ENCODE results near the gene ACOX2.

ACOX2 gene

GRCh38 chr3:58536501-58537411 is at the start of gene ACOX2:
Gene ACOX2, minus strand, starts transcription at chr3:58537190. Its CDS starts 2,084 bp downstream, at chr3:58535106.
- no peak for DNase-seq (ENCODE audit: low read depth in 2 of 2, low spot score in 1 of 2)

DNA sequence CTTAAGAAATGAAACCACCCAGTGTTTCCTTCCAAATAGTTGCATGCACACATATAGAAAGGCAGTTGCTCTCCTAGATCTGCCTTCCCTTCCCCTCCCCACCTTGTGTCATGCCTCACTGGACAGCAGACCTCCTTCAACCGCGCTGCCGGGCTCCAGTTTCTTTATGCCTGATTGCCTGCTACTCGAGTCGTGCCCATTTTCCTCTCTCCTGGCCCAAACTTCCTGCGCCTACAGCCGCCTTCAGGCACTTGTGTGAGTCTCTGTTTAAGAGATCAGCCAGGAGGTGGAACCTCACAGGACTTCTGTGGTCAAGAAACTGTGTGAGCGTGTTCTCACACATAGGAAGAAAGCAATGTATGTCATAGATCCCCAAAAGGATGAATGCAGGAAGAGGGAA is 49.0 kb upstream of the ACOX2 start:
- no peak for DNase-seq (ENCODE audit: low read depth in 2 of 2, low spot score in 1 of 2)

DNA sequence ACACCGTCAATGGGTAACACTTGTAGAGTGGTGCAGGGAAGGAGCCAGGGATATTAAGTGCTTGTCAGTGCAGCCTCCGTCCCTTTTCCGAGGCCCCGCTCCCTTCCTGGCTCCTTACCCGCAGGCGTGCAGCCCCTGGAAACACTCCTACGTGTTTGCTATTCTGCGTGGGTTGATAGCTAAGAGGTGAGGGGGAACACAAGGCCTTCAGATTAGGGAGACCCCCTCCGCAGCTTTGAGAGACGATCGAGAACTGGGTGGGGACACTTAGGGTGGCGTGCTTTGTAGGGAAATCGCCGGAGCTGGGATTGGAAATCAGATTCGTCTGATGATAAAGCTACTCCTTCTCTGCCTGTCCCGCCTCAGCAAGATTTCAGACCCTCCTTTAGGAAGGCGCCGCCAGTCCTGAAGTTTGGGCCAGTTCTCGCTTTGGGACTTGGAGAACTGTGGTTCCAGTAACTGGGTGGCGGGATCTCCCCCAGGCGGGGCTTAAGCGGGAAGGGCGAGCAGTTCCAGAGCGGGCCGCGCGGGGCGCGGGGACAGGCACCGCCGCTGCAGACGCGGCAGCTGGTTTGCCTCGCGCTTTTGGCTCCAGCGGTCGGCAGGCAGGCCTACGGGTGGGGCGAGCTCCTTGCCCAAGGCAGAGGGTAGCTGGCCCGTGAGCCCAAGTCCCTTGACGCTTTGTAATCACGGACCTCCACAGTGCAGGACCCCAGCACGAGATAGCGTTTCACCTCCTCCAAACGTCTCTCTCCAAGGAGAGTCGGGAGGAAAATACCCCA is 48.2 kb upstream of the ACOX2 start:
- peak in 1 of 2 donors; percentile 6 for DNase-seq (ENCODE audit: low read depth in 2 of 2, low spot score in 1 of 2)

GRCh38 chr3:58584690-58585004 is 47.7 kb upstream of the ACOX2 start:
- DNase-seq (ENCODE audit: low read depth in 2 of 2, low spot score in 1 of 2): no peak

DNA sequence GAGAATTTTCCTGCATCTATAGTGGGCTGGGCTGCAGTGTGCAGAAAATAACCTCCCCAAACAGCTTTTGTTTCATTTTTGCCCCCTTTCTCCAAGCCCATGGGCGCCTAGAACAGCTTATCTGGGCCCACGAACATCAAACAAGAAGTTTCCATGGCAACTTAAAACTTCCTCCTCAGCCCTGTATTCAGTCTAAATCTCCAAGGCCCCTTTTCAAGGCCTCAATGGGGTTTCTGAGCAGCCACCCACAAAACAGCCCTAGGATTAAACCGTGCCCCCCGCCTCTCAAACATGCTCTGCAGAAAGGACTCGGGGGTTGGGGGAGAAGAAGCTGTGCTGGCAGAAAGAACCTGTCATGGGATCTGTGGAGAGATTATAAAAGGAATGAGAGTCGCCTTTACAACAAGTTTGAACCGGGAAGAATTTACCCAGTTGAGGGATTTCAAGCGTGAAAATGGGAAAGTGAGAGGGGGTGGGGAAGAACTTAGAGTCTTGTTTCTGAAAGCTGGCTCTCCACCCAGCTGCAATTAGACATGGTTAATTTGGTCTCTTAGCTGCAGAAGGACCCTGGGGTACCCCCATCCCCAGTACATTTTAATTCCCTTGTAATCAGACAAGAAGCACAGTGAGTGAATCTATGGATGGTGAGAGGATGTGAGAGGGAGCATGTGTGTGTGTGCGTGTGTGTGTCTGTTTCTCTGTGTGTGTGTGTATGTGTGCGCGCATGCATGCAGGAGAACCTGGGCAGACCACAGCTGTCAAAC is 44.5 kb upstream of the ACOX2 start:
- no peak for DNase-seq (ENCODE audit: low read depth in 2 of 2, low spot score in 1 of 2)

- no peak for DNase-seq (ENCODE audit: low read depth in 2 of 2, low spot score in 1 of 2)
Measured at GRCh38 chr3:58580826-58581327, 43.9 kb upstream of the ACOX2 start.

DNA sequence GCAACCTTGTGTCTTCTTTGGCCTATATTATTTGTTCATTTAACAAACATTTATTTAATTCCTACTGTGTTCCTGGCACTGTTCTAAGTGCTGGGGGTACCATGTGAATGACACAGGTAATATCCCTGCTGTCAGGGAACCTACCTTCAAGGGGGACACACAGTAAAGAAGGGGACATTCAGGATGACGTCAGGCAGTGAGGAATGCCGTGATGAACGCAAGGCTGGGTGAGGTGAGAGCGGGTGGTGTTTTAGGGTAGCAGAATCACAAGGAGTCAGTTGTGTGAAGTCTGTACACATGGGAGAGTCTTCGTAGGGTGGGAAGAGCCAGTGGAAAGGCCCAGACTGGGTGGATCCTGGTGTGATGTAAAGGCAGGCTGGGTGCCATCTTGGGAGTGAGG is 41.9 kb upstream of the ACOX2 start:
- no peak for DNase-seq (ENCODE audit: low read depth in 2 of 2, low spot score in 1 of 2)

DNA sequence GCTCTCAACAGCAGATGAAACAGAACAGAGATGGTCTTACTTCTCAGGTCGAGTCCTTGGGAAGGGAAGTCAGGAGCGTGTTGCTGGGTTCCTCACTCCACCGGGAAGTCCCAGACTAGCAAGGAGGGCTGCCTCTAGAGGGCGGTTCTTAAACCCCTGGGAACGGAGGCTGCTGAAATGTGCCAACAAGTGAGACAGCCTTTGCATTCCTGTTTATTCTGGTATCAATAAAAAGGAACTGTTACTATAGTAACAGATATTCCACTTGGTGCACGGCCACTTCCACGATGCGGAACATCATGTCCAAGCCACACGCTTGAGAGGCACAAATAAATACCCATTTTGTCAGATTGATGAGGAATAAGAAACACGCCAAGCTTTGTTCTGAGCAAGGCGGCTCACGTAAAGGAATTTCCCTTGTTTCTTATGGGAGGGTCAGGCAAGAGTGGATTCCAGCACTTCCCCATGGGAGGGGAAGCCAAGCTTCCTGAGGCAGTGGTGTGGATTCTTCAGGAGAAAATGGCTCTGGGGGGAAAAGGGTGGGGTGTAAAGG is 40.4 kb upstream of the ACOX2 start, which contains the start of gene FAM107A:
Gene FAM107A, minus strand, starts transcription at position 123 of the 553 bp plus-strand sequence. CDS start 7,531 bp downstream, outside the sequence.
- DNase-seq (ENCODE audit: low read depth in 2 of 2, low spot score in 1 of 2): no peak

DNA sequence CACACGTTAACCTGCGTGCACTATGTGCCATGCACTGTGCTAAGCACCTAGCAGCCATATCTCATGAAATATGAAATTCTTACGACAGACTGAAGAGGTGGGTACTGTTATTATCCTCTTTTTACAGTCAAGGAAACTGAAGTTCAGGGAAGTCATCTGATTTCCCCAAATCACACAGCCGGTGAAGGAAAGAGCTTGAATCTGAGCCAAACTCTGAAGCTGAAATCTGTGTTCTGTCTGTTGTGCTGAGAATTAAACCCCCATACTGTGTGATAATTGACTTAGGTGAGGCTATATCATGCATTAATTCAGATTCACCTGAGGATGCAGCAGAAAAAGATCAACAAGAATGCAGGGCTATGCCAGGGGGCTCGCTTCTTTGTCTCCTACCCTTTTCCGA is 39.7 kb upstream of the ACOX2 start:
- DNase-seq (ENCODE audit: low read depth in 2 of 2, low spot score in 1 of 2): no peak

- no peak for DNase-seq (ENCODE audit: low read depth in 2 of 2, low spot score in 1 of 2)
Measured at GRCh38 chr3:58575971-58576652, 39.1 kb upstream of the ACOX2 start.

DNA sequence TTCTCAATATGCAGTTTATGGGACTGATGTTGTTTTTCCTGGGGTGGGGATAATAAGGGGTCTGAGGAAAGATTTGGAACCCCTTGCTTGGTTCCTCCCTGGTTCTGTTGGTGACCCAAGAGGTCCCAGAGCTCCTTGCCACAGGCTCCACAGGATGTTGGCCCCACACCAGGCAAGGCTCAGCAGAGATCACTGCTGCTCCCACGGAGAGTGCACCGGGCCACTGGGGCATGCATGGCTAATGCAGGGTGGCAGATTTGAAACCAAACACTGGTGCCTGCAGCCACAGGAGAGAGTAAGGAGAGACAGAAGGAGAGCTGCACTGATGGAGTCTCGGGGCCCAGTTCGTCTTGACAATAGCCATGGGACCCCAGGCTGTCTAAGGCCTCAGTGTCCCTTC is 37.7 kb upstream of the ACOX2 start:
- no peak for DNase-seq (ENCODE audit: low read depth in 2 of 2, low spot score in 1 of 2)

DNA sequence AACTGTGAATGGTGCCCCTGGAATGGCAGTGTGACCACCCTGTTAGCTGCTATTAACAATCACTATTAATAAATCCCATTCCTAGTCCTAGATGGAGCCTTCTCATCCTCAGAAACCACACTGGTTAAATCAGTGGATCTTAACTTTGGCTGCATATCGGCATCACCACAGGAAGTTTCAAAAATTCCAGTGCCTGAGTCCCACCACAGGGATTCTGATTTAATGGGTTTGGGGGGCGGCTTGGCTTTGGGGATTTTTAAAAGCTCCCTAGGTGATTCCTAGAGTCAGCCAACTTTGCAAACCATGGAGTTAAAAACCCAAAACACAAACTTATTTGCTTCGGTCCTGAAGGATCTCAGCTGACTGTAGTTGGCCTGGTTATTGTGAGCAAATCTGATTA is 37.1 kb upstream of the ACOX2 start:
- no peak for DNase-seq (ENCODE audit: low read depth in 2 of 2, low spot score in 1 of 2)

DNA sequence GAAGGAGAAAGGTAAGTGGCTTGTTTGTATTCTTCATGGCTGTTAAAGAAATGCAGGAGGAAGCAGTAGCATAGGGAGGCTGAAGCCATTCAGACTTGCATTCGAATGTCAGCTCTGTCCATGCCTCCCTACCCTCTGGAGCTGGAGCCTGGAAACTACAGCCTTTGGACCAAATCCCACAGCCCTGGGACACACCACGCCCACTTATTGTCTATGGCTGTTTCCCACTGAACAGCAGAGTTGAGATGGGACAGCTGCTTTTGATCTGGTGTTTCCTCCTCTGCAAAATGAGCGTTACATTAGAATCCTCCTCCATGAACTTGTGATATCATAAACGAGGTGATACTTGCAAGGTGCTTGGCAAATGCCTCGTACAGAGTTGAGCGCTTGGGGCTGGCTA is 36.6 kb upstream of the ACOX2 start:
- DNase-seq (ENCODE audit: low read depth in 2 of 2, low spot score in 1 of 2): no peak

- DNase-seq (ENCODE audit: low read depth in 2 of 2, low spot score in 1 of 2): no peak
Measured at GRCh38 chr3:58572634-58573230, 35.7 kb upstream of the ACOX2 start.

- DNase-seq (ENCODE audit: low read depth in 2 of 2, low spot score in 1 of 2): no peak
Measured at GRCh38 chr3:58572013-58572633, 35.1 kb upstream of the ACOX2 start.

GRCh38 chr3:58570851-58571250 is 33.9 kb upstream of the ACOX2 start:
- no peak for DNase-seq (ENCODE audit: low read depth in 2 of 2, low spot score in 1 of 2)

DNA sequence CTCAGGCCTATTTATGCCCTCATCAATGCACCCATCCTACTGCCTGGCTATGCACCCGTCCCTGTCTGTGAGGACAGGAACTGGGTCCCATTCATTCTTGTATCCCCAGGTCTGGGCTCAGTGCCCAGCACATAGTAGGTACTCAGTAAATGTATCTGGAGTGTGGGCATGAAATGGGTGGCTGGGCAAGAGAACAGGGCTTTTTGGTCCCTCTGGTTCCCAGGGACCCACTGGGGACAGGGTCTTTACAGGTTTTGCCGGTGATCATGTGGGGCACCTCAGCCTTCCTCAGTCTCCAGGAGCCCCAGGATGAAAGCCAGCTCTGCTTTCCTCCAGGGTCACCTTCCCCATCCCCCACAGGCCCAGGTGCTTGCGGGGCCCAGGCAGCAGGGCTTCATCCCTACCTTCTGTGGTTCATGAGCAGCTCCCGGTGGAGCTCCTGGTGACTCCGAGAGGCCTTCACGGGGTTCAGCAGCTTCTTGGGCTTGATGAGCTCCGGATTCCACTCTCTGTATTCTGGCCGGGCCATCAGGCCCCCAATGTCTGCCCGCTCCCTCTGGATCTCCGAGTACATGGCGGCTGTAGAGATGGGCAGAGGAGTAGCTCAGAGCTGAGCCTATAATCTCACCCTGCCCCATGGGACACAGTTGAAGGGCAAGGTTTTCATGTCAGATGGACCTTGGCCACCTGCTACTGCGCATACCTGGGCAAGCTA is 32.5 kb upstream of the ACOX2 start:
- no peak for DNase-seq (ENCODE audit: low read depth in 2 of 2, low spot score in 1 of 2)

- DNase-seq (ENCODE audit: low read depth in 2 of 2, low spot score in 1 of 2): peak; percentile 53 to 62
Measured at GRCh38 chr3:58568572-58569286, 31.7 kb upstream of the ACOX2 start.

GRCh38 chr3:58567251-58567515 is 30.2 kb upstream of the ACOX2 start:
- no peak for DNase-seq (ENCODE audit: low read depth in 2 of 2, low spot score in 1 of 2)
